Hematopoietic multipotent progenitor cell treated with erythropoietin and hydrocortisone succinate and interleukin-3 and kit ligand, for 8 days (in vitro differentiated cells): ENCODE results near the gene AMPH.
"Not testable (repeated sequence)": the region's sequence is repeated elsewhere in the genome, so short reads cannot be mapped to it uniquely, and the experiment has no call there.

Source experiments
- DNase-seq: peaks from one replicate; pipeline ENCODE4 v3.0.0-alpha.2; 2015

The AMPH gene

DNA sequence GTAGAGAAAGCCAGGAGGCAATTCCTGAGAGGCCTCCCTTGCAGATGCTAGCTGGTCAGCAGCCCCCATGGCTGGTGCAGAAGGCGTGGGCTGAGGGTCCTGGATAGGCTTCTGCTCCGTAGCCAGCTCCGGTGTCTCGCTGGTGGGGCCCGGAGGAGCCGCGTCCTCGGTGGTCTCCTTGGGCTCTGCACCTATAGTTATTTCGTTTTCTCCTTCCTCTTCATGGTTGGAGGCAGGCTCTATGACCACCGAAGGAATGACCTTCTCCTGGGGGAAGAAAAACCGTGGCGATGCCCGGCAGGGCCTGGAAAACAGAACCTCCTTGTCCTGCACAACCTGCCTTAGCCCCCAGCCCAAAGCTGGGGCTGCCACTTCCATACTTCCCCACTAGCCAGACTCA lies 239.4 kb downstream of the AMPH start:
- DNase-seq, result no peak

DNA sequence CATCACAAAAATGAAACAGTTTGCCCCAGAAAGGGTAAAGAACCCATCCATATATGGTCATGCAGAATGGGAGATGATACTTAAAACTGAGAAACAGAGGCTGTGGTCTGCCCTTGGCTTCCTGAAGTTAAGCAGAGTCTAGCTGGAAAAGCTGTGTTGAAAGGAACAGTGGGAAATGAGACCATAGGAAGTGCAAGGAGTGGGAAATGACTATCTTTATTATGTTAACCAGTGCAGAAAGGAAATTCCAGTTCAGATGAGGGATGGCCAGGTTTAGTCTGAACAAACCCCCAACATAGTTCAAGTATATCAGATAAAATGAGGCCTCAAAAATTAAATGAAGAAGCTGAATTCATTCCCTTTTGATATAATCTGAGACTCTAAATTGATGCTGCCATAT lies 245.5 kb downstream of the AMPH start:
- DNase-seq, result no peak

DNA sequence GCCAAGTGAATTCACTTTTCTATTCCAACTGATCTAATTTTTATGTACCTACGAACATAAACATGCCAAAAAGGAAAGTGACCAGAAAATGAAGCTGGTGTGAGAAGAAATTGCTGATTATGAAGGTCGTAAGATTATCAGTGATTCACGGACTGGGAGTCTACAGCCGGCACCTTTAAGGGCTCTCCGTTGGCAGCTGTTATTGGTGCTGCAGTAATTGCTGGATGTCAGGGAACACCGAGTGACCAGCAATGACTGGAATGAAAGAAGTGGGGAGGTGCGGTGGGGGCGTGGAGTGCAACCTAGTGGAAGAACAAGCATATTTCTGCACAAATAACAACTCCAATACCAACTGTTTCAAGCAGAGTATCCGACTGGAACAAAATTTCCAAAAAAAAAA lies 247.9 kb downstream of the AMPH start:
- DNase-seq, result no peak

DNA sequence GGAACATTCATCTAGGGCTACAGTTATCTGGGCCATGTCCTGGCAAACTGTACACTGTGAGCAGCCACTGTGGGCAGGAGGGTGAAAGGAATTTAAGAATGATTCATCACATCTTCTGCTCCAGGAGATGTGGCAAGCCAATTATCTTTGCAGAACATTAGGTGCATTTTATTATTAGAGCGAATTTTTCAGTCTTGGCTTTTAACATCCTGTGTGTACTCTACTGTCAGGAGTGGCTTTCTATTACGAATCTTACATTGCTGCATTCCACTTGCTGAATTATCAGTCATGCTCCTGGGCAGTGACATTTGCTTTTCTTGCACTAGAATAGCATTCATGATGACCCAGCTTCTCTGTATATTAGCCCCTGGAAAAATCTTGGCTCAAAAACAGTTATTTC lies 248.5 kb downstream of the AMPH start:
- DNase-seq, result no peak

DNA sequence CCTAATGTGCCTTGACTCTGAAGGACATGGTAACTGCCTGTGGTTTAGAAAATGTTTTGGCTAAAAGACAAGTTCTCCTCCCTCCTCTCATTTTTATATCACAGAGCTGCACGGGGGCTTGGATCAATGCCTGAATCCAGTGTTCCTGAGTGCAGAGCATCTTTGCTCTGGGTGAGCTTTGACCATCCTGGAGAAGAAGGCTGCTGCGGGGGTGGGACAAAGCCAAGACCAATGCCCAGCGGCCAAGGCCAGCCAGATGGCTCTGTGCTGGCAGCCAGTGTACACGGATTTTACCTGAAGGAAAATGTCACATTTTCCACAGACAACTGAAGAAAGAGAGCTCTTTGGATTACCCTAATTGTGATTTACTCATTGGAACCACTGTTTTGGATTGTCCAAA lies 255.7 kb downstream of the AMPH start:
- DNase-seq, result no peak

- DNase-seq, result peak; percentile 63
Measured at GRCh38 chr7:38374507-38374906, 256.7 kb downstream of the AMPH start.

GRCh38 chr7:38373155-38373554 lies 258.0 kb downstream of the AMPH start:
- DNase-seq, result no peak

DNA sequence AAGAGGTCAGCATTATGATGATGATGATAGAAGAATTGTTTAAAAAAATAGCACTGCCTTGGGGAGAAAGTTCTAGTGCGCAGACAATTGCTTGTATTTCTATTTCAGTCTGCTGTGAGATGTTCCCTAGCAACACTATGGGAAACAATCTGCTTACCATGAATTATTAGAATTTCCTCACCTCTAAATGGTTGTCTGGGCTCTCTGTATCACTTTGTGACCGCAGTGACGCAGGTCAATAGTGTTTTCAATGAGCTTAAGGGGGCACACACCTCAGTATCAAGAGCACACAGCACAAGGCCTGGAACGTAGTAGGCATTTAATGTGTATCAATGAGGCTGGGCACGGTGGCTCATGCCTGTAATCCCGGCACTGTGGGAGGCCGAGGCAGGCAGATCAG lies 258.9 kb downstream of the AMPH start:
- no peak for DNase-seq

GRCh38 chr7:38369816-38370493 lies 261.2 kb downstream of the AMPH start:
- DNase-seq, result peak; percentile 91

DNA sequence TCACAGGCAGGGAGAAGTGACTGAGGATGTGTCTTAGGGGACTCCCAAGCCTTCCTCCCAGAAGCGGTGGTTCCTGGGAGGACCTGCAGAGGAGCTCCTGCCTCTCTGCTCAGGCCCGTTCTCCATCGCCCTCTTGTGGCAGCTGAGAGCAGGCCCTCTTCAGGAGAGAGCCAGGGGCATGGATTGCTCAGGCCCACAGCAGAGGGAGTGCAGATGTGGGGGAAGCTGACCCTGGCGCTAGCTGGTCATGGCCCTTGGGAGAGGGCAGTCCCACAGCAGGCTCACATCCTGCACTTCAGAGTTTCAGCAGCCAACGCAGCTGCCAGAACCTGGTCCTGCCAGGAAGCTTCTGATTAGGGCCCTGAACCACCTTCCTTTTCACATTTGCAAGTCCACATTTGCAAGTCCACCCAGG lies 263.0 kb downstream of the AMPH start:
- peak; percentile 88 for DNase-seq

DNA sequence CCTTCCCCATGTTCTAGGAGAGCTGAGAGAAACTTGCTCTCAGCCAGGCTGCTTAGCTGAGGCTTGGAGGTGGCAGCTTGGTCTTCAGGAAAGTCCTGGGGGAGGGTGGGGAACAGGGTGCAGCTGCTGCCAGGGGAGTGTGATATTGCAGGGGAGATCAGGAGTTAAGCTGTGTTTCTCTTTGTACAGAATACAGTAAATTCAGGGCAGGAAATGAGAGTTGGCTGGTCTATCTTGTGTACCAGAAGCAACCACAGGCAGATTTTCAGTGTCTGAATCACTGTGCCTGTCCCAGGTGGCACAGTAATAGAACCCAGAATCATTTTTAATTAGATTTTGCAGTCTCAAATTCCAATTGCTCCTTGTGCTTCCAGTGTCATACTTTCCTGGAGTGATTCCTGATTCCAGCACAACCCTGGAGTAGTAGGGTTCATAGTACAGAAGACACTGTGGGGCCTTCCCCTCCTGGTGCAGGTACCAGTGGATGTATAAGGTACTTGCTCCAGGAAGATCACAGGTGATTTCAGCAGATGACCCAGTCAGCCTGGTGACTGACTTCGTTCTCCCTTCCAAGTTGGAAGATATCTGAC lies 263.8 kb downstream of the AMPH start:
- DNase-seq, result no peak

DNA sequence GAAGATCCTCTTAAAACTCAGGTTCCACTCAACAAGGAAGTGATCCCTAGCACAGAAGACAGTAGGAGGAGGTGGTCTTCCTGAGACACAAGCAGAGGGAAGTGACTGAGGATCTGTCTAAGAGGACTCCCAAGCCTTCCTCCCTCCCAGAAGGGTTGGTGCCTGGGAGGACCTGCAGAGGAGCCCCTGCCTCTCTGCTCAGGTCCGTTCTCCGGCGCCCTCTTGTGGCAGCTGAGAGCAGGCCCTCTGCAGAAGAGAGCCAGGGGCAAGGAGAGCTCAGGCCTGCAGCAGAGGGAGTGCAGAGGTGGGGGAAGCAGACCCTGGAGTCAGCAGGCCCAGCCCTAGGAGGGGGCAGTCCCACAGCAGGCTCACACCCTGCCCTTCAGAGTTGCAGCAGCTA lies 267.8 kb downstream of the AMPH start:
- peak; percentile 62 for DNase-seq

DNA sequence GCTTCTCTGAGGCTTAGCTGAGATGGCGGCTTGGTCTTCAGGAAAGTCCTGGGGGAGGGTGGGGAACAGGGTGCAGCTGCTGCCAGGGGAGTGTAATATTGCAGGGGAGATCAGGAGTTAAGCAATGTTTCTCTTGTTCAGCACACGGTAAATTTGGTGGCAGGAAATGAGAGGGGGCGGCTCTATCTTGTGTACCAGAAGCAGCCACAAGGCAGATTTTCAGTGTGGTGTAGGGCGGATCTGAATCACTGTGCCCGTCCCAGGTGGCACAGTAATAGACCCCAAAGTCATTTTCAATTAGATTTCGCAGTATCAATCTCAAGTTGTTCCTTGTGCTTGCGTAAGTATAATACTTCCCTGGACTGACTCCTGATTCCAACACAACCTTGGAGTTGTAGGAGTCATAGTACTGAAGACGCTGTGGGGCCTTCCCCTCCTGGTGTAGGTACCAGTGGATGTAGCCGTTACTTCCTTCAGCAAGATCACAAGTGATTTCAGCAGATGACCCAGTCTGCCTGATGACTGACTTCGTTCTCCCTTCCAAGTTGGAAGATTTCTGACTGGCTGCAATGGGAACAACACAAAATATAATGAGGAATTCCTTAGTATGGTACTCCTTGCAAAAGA lies 268.4 kb downstream of the AMPH start:
- DNase-seq, result peak; percentile 52

DNA sequence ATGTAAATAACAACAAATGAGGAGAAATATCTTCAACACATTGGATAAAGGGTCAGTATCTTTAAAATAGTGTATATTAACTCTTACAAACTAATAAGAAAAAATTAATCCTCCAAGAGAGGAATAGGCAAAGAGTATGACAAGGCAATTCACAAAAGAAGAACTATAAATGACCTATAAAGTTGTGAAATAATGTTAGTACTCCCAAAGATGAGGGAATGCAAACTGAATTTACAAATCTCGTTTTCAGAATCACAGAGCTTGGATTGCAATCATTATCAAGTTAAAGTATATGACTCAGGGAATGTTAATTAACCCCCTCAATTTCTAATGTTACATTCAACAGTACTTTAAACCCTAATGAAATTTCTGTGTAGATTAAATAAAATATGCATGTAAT lies 270.4 kb downstream of the AMPH start:
- no peak for DNase-seq

- DNase-seq, result peak; percentile 79
Measured at GRCh38 chr7:38359071-38359601, 272.0 kb downstream of the AMPH start.

- DNase-seq, result peak; percentile 17
Measured at GRCh38 chr7:38358273-38358831, 272.8 kb downstream of the AMPH start.

DNA sequence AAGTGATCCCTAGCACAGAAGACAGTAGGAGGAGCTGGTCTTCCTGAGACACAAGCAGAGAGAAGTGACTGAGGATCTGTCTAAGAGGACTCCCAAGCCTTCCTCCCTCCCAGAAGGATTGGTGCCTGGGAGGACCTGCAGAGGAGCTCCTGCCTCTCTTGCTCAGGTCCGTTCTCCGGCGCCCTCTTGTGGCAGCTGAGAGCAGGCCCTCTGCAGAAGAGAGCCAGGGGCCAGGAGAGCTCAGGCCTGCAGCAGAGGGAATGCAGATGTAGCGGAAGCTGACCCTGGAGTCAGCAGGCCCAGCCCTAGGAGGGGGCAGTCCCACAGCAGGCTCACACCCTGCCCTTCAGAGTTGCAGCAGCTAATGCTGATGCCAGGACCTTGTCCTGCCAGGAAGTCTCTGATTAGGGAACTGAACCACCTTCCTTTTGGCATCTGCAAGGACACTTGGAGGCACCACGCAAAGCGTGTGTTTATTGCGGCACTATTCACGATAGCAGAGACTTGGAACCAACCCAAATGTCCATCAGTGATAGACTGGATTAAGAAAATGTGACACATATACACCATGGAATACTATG lies 276.8 kb downstream of the AMPH start:
- peak; percentile 74 for DNase-seq

DNA sequence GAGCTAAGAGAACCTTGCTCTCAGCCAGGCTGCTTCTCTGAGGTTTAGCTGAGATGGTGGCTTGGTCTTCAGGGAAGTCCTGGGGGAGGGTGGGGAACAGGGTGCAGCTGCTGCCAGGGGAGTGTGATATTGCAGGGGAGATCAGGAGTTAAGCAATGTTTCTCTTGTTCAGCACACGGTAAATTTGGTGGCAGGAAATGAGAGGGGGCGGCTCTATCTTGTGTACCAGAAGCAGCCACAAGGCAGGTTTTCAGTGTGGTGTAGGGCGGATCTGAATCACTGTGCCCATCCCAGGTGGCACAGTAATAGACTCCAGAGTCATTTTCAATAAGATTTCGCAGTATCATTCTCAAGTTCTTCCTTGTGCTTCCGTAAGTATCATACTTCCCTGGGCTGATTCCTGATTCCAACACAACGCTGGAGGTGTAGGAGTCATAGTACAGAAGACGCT lies 277.7 kb downstream of the AMPH start:
- peak; percentile 47 for DNase-seq

GRCh38 chr7:38351601-38352000 lies 279.6 kb downstream of the AMPH start:
- DNase-seq, result no peak

DNA sequence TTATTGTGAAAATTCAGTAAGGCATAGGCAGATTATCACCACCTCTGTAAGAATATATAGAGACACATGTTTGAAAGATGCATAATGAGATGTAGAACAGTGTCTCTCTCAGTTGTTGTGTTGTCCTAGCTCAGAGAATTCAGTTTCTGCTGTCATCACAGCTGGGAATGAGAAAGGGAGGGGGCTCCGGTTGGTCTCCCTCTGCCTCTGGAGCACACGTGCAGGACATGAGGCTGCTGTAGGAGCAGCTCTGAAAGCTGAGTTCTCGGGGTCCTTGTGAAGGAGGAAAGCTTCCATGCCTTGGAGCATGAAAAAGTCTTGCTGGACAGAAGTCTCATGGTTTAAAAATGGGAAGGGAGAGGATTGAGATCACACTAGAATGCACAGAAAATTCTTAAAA lies 280.4 kb downstream of the AMPH start:
- DNase-seq, result not testable (repeated sequence)

- peak; percentile 79 for DNase-seq
Measured at GRCh38 chr7:38349869-38350583, 281.1 kb downstream of the AMPH start.

DNA sequence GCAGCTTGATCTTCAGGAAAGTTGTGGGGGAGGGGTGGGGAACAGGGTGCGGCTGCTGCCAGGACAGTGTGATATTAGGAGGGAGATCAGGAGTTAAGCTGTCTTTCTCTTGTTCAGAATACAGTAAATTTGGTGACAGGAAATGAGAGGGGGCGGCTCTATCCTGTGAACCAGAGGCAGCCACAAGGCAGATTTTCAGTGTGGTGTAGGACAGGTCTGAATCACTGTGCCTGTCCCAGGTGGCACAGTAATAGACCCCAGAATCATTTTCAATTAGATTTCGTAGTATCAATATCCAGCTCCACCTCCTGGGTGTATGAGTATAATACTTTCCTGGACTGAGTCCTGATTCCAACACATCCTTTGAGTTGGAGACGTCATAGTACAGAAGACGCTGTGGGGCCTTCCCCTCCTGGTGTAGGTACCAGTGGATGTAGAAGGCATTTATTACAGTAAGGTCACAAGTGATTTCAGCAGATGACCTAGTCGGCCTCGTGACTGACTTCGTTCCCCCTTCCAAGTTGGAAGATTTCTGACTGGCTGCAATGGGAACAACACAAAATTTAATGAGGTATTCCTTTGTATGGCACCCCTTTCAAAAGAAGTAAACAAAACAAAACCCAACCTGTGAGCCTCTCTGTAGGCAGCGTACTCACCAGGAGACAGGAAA lies 281.9 kb downstream of the AMPH start:
- not testable (repeated sequence) for DNase-seq
